GM12892 (cell line): Measurements from ENCODE around the gene LARGE1.

ENCODE experiments used
- DNase-seq: peaks from one replicate; pipeline ENCODE4 v3.0.0; 2011; ENCODE audit not compliant: insufficient read length
- FAIRE-seq: peaks from 2 replicates; lab custom pipeline; 2011; peaks lifted over from hg19 to GRCh38; lab: Jason Lieb, UNC
- POLR2A ChIP-seq: IDR thresholded peaks from 2 replicates; pipeline ENCODE4 v1.6.1; 2011; ENCODE audit warnings: low read depth, low read length, control low read depth
- POLR2AphosphoS5 ChIP-seq: IDR thresholded peaks from 2 replicates; pipeline ENCODE4 v1.6.1; 2011; ENCODE audit warnings: low read depth, low read length, control low read depth
- TAF1 ChIP-seq: IDR thresholded peaks from 2 replicates; pipeline ENCODE4 v1.6.1; 2011; ENCODE audit warnings: low read depth, mild to moderate bottlenecking, control low read depth, low read length, borderline replicate concordance

LARGE1 gene

GRCh38 chr22:33894036-33894435 lies 26.2 kb downstream of the LARGE1 start:
- TF ChIP-seq POLR2AphosphoS5 (no peak), POLR2A (no peak), TAF1 (no peak)
- no peak for FAIRE-seq
- no peak for DNase-seq

GRCh38 chr22:33893512-33893911 lies 26.8 kb downstream of the LARGE1 start:
- no peak for DNase-seq
- TF ChIP-seq POLR2AphosphoS5, result no peak
- no peak for TF ChIP-seq POLR2A
- no peak for TF ChIP-seq TAF1
- FAIRE-seq, result no peak

GRCh38 chr22:33891992-33892391 lies 28.3 kb downstream of the LARGE1 start:
- no peak for TF ChIP-seq TAF1
- no peak for TF ChIP-seq POLR2A
- TF ChIP-seq POLR2AphosphoS5, result no peak; the same call in 1 of the 2 replicates
- no peak for DNase-seq
- no peak for FAIRE-seq

- FAIRE-seq (no peak), DNase-seq (no peak)
- TF ChIP-seq POLR2A (no peak), TAF1 (no peak), POLR2AphosphoS5 (no peak)
Observed at GRCh38 chr22:33891455-33891854, 28.8 kb downstream of the LARGE1 start.

GRCh38 chr22:33889748-33890147 lies 30.5 kb downstream of the LARGE1 start:
- no peak for TF ChIP-seq POLR2AphosphoS5
- no peak for TF ChIP-seq TAF1
- no peak for TF ChIP-seq POLR2A
- FAIRE-seq, result peak; percentile 87
- DNase-seq, result no peak

GRCh38 chr22:33888821-33889220 lies 31.5 kb downstream of the LARGE1 start:
- FAIRE-seq (no peak), DNase-seq (no peak)
- TF ChIP-seq TAF1, result no peak

GRCh38 chr22:33887173-33887572 lies 33.1 kb downstream of the LARGE1 start:
- no peak for TF ChIP-seq TAF1
- no peak for TF ChIP-seq POLR2AphosphoS5
- TF ChIP-seq POLR2A, result no peak
- FAIRE-seq (no peak), DNase-seq (no peak)

GRCh38 chr22:33886696-33887095 lies 33.6 kb downstream of the LARGE1 start:
- FAIRE-seq (no peak), DNase-seq (no peak)
- TF ChIP-seq POLR2AphosphoS5 (no peak), TAF1 (no peak), POLR2A (no peak)

GRCh38 chr22:33884829-33885228 lies 35.4 kb downstream of the LARGE1 start:
- FAIRE-seq (no peak), DNase-seq (no peak)
- TF ChIP-seq POLR2AphosphoS5 (no peak), TAF1 (no peak), POLR2A (no peak)

- FAIRE-seq (no peak), DNase-seq (no peak)
- TF ChIP-seq POLR2AphosphoS5 (no peak), POLR2A (no peak), TAF1 (no peak)
Observed at GRCh38 chr22:33883961-33884808, 36.1 kb downstream of the LARGE1 start.

GRCh38 chr22:33883561-33883960 lies 36.7 kb downstream of the LARGE1 start:
- FAIRE-seq (no peak), DNase-seq (no peak)
- TF ChIP-seq POLR2AphosphoS5, result no peak
- TF ChIP-seq TAF1, result no peak
- TF ChIP-seq POLR2A, result no peak

- FAIRE-seq, result peak; percentile 33
- no peak for DNase-seq
- TF ChIP-seq TAF1 (no peak), POLR2AphosphoS5 (no peak), POLR2A (no peak)
Observed at GRCh38 chr22:33882991-33883390, 37.3 kb downstream of the LARGE1 start.

- FAIRE-seq, result no peak
- TF ChIP-seq POLR2A, result no peak
- TF ChIP-seq POLR2AphosphoS5, result no peak
- no peak for TF ChIP-seq TAF1
- no peak for DNase-seq
Observed at GRCh38 chr22:33880986-33881385, 39.3 kb downstream of the LARGE1 start.
